Measurements from ENCODE around the gene SUCO.

- TF ChIP-seq CTCF (IDR thresholded peaks at IDR 0.05) (no peak), POLR2A (IDR thresholded peaks at IDR 0.05) (no peak), POLR2AphosphoS5 (IDR thresholded peaks at IDR 0.05; ENCODE audit: insufficient read depth in 1 of 2, low read depth in 1 of 2) (no peak)
Measured at GRCh38 chr1:172650474-172651193, 117.7 kb downstream of the SUCO start.

Data from vagina (tissue), 2 donors.